Endodermal cell (in vitro differentiated cells): ENCODE data around the gene HOXA1. TPM values are rescaled to one million over a fixed set of nuclear protein-coding genes. Genes with fewer than 3 reads are reported as not detected.
A peak's percentile ranks its signal among the peaks of the same experiment; 100 is the strongest.

Experiments
- DNase-seq: peaks from one replicate; pipeline ENCODE4 v3.0.0-alpha.2; 2017
- H3K27ac ChIP-seq: 2 replicates; pipeline ENCODE4 v1.5.1; 2013; ENCODE audit warnings: mild to moderate bottlenecking, low read depth, low read length, moderate library complexity
- H3K27me3 ChIP-seq: 2 replicates; pipeline ENCODE4 v1.6.1; 2013; ENCODE audit warnings: mild to moderate bottlenecking, low read length, moderate library complexity; ENCODE audit not compliant: insufficient read depth, control insufficient read depth, poor library complexity, severe bottlenecking
- H3K36me3 ChIP-seq: 2 replicates; pipeline ENCODE4 v1.7.0; 2013; ENCODE audit warnings: mild to moderate bottlenecking, low read length, moderate library complexity; ENCODE audit not compliant: control insufficient read depth, insufficient read depth
- H3K4me1 ChIP-seq: one replicate; pipeline ENCODE4 v1.7.0; 2013; ENCODE audit warnings: low read length; ENCODE audit not compliant: control insufficient read depth, insufficient read depth
- H3K4me3 ChIP-seq: 2 replicates; pipeline ENCODE4 v1.5.1; 2013; ENCODE audit warnings: mild to moderate bottlenecking, low read length, moderate library complexity
- H3K9ac ChIP-seq: 2 replicates; pipeline ENCODE4 v1.6.1; 2013; ENCODE audit warnings: mild to moderate bottlenecking, low read length, moderate library complexity; ENCODE audit not compliant: poor library complexity, severe bottlenecking; ENCODE audit errors: extremely low read depth
- H3K9me3 ChIP-seq: 2 replicates; pipeline ENCODE4 v1.6.1; 2013; ENCODE audit warnings: mild to moderate bottlenecking, low read length, moderate library complexity; ENCODE audit not compliant: control insufficient read depth
- H3K27ac Mint-ChIP-seq: 2 replicates; pipeline ENCODE4 v1.8.0; 2020; ENCODE audit warnings: mixed read lengths
- H3K27me3 Mint-ChIP-seq: 2 replicates; pipeline ENCODE4 v1.8.0; 2021; ENCODE audit warnings: mild to moderate bottlenecking, mixed read lengths; ENCODE audit not compliant: insufficient read depth
- H3K36me3 Mint-ChIP-seq: 2 replicates; pipeline ENCODE4 v1.8.0; 2020; ENCODE audit warnings: low read depth, mixed read lengths
- H3K4me1 Mint-ChIP-seq: 2 replicates; pipeline ENCODE4 v1.8.0; 2020; ENCODE audit warnings: mixed read lengths
- H3K4me3 Mint-ChIP-seq: 2 replicates; pipeline ENCODE4 v1.8.0; 2020; ENCODE audit warnings: mild to moderate bottlenecking, moderate library complexity, mixed read lengths
- H3K9me3 Mint-ChIP-seq: 2 replicates; pipeline ENCODE4 v1.8.0; 2020; ENCODE audit warnings: mild to moderate bottlenecking, mixed read lengths
- WGBS, 2 experiments: methylation state at CpG; one replicate each; pipeline versions ENCODE4 v1.1.5 to v1.1.7; 2013; ENCODE audit warnings: missing lambda C conversion rate in 2 of 2, mixed read lengths in 1 of 2; ENCODE audit not compliant: insufficient coverage in 1 of 2, insufficient read length in 1 of 2; 5-methylcytosine and 5-hydroxymethylcytosine counted together
- long read RNA-seq, 4 experiments: library from polyadenylated mRNA in 2 of 4; library from RNA in 1 of 4; library from capped mRNA in 1 of 4; stranded (forward) in 3 of 4; unstranded in 1 of 4; transcript quantifications; one replicate each; pipeline ENCODE4 v2.0.0, GENCODE V29; 2020 to 2021; ENCODE audit warnings: inconsistent platforms in 1 of 4
- polyA plus RNA-seq, 2 experiments: library from polyadenylated mRNA; stranded (reverse); fragments of 50-300 nt; gene quantifications; one replicate each; pipeline ENCODE4 v1.2.3, GENCODE V29; 2013
- total RNA-seq, 2 donors: library from RNA; stranded (reverse); fragmentation: NEBNext Ultra II Directional in 1 of 2; extraction: Animal tissue kit (Norgen Biotek cat#: 25700) in 1 of 2; gene quantifications; 2 replicates in 1 of 2; 3 replicates in 1 of 2; pipeline ENCODE4 v1.2.1, GENCODE V29; 2021
- TF ChIP-seq, protein P1 (sequence below): fragments of 200-600 bp; sonication (generic); conservative IDR thresholded peaks from 2 replicates; pipeline ENCODE4 v1.5.0; 2021; ENCODE audit warnings: antibody characterized with exemption, mild to moderate bottlenecking

Gene HOXA1
- not detected for total RNA-seq
- polyA plus RNA-seq (2013, experiment 1 of 2): 4.1 TPM
- 4.2 TPM for polyA plus RNA-seq (2013, experiment 2 of 2)
- long read RNA-seq, experiment 1: 0 reads
- long read RNA-seq, experiment 2: 0 reads
- long read RNA-seq, experiment 3: 0 reads
- long read RNA-seq, experiment 4: 0 reads

GRCh38 chr7:27095897-27096767, at the start of gene HOXA1:
TSS of gene HOXA1 (minus strand) at chr7:27096000. CDS start at chr7:27095912, 88 bp downstream.
- H3K4me3 ChIP-seq: peak within 1 kb of the TSS; percentile 72
- WGBS, 2 experiments: 0 to 1% methylated on average over 20 to 68 of the region's 68 CpGs
- H3K9me3 Mint-ChIP-seq: no peaks in the 10 kb centered on the region
- H3K27ac ChIP-seq: peak within 1 kb of the TSS; percentile 85
- peak within 1 kb of the TSS; percentile 48 for H3K4me3 Mint-ChIP-seq
- TF ChIP-seq, protein P1, sequence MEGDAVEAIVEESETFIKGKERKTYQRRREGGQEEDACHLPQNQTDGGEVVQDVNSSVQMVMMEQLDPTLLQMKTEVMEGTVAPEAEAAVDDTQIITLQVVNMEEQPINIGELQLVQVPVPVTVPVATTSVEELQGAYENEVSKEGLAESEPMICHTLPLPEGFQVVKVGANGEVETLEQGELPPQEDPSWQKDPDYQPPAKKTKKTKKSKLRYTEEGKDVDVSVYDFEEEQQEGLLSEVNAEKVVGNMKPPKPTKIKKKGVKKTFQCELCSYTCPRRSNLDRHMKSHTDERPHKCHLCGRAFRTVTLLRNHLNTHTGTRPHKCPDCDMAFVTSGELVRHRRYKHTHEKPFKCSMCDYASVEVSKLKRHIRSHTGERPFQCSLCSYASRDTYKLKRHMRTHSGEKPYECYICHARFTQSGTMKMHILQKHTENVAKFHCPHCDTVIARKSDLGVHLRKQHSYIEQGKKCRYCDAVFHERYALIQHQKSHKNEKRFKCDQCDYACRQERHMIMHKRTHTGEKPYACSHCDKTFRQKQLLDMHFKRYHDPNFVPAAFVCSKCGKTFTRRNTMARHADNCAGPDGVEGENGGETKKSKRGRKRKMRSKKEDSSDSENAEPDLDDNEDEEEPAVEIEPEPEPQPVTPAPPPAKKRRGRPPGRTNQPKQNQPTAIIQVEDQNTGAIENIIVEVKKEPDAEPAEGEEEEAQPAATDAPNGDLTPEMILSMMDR: no peak
- peak; percentile 90 for DNase-seq
- peaks cover 25% of the 10 kb centered on the region for H3K4me1 Mint-ChIP-seq
- H3K9me3 ChIP-seq: no peaks in the 10 kb centered on the region
- peaks cover 100% of the 10 kb centered on the region for H3K27me3 ChIP-seq
- H3K9ac ChIP-seq: no peak within 1 kb of the TSS
- H3K27ac Mint-ChIP-seq: no peak within 1 kb of the TSS
- H3K36me3 Mint-ChIP-seq: no peaks in the 10 kb centered on the region
- no peaks in the 10 kb centered on the region for H3K4me1 ChIP-seq
- H3K36me3 ChIP-seq: no peaks in the 10 kb centered on the region
- H3K27me3 Mint-ChIP-seq: peaks cover 100% of the 10 kb centered on the region

DNA sequence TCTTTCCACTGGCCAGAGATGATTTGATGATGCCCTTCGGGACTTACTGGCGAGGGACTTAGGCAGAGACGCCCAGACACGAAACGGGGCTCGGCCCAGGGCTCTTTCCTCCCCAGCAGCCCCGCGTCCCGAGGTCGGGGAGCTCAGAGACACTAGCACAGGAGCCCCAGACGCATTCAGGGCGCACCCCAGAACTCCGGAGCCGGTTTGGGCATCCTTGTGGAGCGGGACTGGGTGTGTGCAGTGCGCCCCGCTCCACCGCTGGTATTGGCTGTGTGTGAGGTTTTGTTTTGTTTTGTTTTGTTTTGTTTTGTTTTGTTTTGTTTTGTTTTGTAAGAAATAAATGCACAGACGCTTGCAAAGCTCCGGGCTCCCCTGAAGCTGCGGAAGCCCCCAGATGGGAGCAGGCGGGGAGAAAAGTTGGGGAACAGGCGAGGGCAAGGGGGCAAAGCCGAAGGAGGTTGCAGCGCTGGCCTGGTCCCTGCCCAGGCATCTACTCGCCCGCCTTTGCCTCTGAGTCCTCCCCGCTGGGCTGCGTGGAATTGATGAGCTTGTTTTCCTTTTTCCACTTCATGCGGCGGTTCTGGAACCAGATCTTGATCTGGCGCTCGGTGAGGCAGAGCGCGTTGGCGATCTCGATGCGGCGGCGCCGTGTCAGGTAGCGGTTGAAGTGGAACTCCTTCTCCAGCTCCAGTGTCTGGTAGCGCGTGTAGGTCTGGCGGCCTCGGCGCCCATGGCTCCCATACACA, 49.5 kb upstream of the HOXA1 start:
- TF ChIP-seq, protein P1: no peak
- H3K4me1 ChIP-seq: no peaks in the 10 kb centered on the region
- H3K27me3 Mint-ChIP-seq: peaks cover 100% of the 10 kb centered on the region
- H3K4me1 Mint-ChIP-seq: peaks cover 9% of the 10 kb centered on the region
- no peaks in the 10 kb centered on the region for H3K36me3 ChIP-seq
- WGBS, 2 experiments: 69 to 77% methylated on average over 27 to 47 of the region's 47 CpGs
- peaks cover 16% of the 10 kb centered on the region for H3K9me3 ChIP-seq
- H3K9me3 Mint-ChIP-seq: peaks cover 15% of the 10 kb centered on the region
- H3K4me3 Mint-ChIP-seq: no peak overlapping the region
- DNase-seq: peak; percentile 46
- H3K9ac ChIP-seq: no peak overlapping the region
- peaks cover 100% of the 10 kb centered on the region for H3K27me3 ChIP-seq
- H3K27ac Mint-ChIP-seq: no peak overlapping the region
- no peaks in the 10 kb centered on the region for H3K36me3 Mint-ChIP-seq
- H3K27ac ChIP-seq: no peak overlapping the region
- no peak overlapping the region for H3K4me3 ChIP-seq

GRCh38 chr7:27144781-27145164, 49.0 kb upstream of the HOXA1 start:
- H3K4me1 ChIP-seq: no peaks in the 10 kb centered on the region
- no peak overlapping the region for H3K9ac ChIP-seq
- H3K9me3 Mint-ChIP-seq: peaks cover 15% of the 10 kb centered on the region
- no peaks in the 10 kb centered on the region for H3K36me3 Mint-ChIP-seq
- no peak overlapping the region for H3K4me3 Mint-ChIP-seq
- peaks cover 10% of the 10 kb centered on the region for H3K4me1 Mint-ChIP-seq
- H3K9me3 ChIP-seq: peaks cover 16% of the 10 kb centered on the region
- no peak overlapping the region for H3K4me3 ChIP-seq
- H3K27me3 ChIP-seq: peaks cover 100% of the 10 kb centered on the region
- DNase-seq: peak; percentile 55
- H3K36me3 ChIP-seq: no peaks in the 10 kb centered on the region
- no peak overlapping the region for H3K27ac ChIP-seq
- no peak overlapping the region for H3K27ac Mint-ChIP-seq
- peaks cover 100% of the 10 kb centered on the region for H3K27me3 Mint-ChIP-seq
- TF ChIP-seq, protein P1: no peak
- WGBS, 2 experiments: 20 to 28% methylated on average over 21 to 31 of the region's 31 CpGs
